ENCODE results near the gene BPIFA3.

Gene BPIFA3

DNA sequence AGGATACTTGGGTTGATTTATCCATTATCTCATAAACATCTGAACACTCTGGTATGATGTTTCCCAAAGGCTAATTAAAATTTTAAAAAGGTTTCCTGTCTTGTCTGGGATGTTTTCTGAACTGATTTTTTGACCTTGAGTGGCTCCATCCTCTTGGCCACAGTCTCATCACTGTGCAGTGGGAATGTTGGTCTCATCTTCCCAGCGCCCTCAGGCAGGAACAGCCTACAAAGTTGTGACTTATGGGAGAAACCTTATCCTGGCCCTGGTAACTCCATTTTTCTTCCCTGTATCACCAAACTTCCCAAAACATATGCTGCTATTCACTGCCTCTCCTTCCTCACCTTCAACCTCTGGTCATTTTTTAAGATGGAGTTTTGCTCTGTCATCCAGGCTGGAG is 6.8 kb upstream of the BPIFA3 start:
- DNase-seq (ENCODE audit: low read depth), result no peak
- TF ChIP-seq, protein P1, sequence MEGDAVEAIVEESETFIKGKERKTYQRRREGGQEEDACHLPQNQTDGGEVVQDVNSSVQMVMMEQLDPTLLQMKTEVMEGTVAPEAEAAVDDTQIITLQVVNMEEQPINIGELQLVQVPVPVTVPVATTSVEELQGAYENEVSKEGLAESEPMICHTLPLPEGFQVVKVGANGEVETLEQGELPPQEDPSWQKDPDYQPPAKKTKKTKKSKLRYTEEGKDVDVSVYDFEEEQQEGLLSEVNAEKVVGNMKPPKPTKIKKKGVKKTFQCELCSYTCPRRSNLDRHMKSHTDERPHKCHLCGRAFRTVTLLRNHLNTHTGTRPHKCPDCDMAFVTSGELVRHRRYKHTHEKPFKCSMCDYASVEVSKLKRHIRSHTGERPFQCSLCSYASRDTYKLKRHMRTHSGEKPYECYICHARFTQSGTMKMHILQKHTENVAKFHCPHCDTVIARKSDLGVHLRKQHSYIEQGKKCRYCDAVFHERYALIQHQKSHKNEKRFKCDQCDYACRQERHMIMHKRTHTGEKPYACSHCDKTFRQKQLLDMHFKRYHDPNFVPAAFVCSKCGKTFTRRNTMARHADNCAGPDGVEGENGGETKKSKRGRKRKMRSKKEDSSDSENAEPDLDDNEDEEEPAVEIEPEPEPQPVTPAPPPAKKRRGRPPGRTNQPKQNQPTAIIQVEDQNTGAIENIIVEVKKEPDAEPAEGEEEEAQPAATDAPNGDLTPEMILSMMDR (IDR thresholded peaks at IDR 0.05; ENCODE audit: low read length, missing control alignments), result no peak
- no peak overlapping the region for H3K4me3 ChIP-seq (replicated peaks; ENCODE audit: low read depth, low read length)

DNA sequence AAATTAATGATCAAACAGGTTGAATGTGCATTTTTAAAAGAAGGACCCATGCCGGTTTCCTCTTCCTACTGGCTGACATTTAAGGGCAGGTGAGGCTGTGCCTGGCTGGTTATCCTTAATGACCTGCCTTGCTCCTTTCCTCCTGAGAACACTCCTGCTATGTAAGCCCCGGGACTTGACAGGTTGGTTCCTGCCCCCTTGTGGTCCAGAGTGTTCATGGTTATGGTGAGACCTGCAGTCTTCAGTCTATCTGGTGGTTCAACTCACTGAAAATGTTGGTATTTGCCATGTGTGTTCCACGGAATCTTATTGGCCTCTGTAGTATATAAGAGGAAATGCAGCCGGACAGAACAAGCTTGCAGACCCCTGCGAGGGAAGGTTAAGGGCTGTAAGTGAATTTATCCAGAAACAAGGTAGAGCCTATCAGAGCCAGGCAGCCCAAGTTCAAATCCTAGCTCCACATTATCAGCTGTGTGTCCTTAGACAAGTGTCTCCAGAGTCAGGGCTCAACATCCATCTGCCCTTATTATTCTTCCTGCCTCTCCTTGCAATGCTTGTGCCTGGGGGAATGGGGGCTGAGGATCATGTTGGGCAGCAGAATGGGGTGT is 5.2 kb upstream of the BPIFA3 start:
- H3K4me3 ChIP-seq (replicated peaks; ENCODE audit: low read depth, low read length), result no peak overlapping the region
- DNase-seq (ENCODE audit: low read depth), result peak; percentile 46
- TF ChIP-seq, protein P1 (IDR thresholded peaks at IDR 0.05; ENCODE audit: low read length, missing control alignments), result peak; percentile 49

DNA sequence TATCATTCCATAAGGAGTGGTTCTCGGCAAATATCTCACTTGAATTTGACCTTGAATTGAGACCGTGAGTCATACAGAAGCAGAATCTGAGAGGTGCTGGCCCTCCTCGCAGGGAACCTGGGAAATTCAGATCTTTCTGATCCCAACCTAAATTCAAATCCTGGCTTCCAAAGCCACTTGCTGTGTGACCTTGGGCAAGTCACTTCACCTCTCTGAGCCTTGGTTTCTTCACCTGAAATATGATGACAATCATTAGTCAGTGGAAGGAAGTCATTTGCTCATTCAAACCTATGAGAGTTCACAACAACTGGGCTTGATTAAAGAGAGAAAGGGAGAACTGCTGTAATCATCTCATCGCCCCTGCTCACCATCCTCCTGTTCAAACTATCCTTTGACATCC is 7.2 kb downstream of the BPIFA3 start:
- no peak overlapping the region for H3K4me3 ChIP-seq (replicated peaks; ENCODE audit: low read depth, low read length)
- DNase-seq (ENCODE audit: low read depth), result no peak
- TF ChIP-seq, protein P1 (IDR thresholded peaks at IDR 0.05; ENCODE audit: low read length, missing control alignments), result no peak

DNA sequence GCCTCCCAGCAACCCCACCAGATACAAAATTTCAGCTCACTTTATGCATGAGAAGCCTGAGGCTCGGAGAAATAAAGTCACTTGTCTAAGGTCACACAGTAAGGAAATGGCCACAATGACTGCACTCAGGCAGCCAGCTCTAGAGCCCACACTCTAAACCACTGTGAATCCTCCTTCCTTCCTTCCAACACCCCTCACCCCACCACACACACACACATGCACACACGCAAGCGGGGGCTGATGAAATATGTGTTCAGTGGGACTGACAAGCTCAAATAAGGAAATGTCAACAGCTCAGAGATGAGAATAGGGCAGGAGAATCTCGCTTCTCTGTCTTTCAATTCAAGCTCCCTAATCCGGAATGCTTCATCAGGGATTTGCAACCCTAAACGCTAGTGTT is 12.7 kb downstream of the BPIFA3 start:
- TF ChIP-seq, protein P1 (IDR thresholded peaks at IDR 0.05; ENCODE audit: low read length, missing control alignments), result no peak
- no peak for DNase-seq (ENCODE audit: low read depth)
- H3K4me3 ChIP-seq (replicated peaks; ENCODE audit: low read depth, low read length), result no peak overlapping the region

DNA sequence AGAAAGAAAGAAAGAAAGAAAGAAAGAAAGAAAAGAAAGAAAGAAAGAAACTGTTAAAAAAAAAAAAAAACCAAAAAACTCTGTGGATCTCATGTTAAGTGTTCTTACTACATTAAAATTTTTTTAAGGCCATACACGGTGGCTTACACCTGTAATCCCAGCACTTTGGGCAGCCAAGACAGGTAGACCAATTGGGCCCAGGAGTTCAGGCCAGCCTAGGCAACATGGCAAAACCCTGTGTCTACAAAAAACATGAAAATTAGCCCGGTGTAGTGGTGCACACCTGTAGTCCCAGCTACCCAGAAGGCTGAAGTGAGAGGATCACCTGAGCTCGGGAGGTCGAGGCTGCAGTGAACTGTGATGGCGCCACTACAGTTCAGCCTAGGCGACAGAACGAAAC is 14.1 kb downstream of the BPIFA3 start:
- TF ChIP-seq, protein P1 (IDR thresholded peaks at IDR 0.05; ENCODE audit: low read length, missing control alignments), result no peak
- DNase-seq (ENCODE audit: low read depth), result no peak

DNA sequence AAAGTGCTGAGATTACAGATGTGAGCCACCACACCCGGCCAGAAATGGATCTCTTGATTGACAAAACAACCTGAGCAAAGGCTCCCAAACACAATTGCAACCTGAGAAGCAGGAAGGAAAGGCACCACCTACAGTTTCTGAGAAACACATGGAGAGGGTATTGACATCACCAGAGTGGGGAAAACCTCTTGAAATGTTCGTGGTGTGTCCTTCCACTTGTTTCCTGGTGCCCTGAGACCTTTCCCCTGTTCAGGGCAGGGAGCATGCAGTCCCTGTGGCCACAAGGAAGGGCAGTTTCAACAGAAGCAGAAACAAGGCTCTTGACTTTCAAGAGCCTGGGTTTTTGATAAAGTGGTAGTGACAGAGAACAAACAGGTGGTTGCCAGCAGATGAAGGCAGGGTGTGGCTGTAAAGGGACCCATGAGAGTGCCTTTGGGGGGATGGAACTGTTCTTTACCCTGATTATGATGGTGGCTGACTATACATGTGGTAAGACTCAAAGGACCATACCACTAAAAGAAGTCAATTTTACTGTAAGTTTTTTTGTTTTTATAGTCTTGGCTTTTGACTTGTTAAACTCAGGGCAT is 15.4 kb downstream of the BPIFA3 start:
- TF ChIP-seq, protein P1 (IDR thresholded peaks at IDR 0.05; ENCODE audit: low read length, missing control alignments), result no peak
- H3K4me3 ChIP-seq (replicated peaks; ENCODE audit: low read depth, low read length), result no peak overlapping the region
- no peak for DNase-seq (ENCODE audit: low read depth)

More for the DNA sequence above, 14.1 kb downstream of the BPIFA3 start:
- no peak overlapping the region for H3K4me3 ChIP-seq (replicated peaks; ENCODE audit: low read depth, low read length)
